ENCODE results near the gene GRPR.

- TF ChIP-seq CTCF (conservative IDR thresholded peaks at IDR 0.05) (no peak), ZFX (IDR thresholded peaks at IDR 0.05) (no peak)
Observed at GRCh38 chrX:16125520-16126149, 2.3 kb downstream of the GRPR start.

Data from C4-2B (cell line).